GM23248 (cell line): ENCODE results near the gene DPP10. TPM values are rescaled to one million over a fixed set of nuclear protein-coding genes. Genes with fewer than 3 reads are reported as not detected.
A peak's percentile ranks its signal among the peaks of the same experiment; 100 is the strongest.

ENCODE experiments used
- DNase-seq: peaks from one replicate; pipeline ENCODE4 v3.0.0-alpha.2; 2015
- H2AFZ ChIP-seq: fragments of 200-600 bp; sonication (generic); 2 replicates; pipeline ENCODE4 v1.6.1; 2016; ENCODE audit warnings: antibody characterized with exemption
- H3F3A ChIP-seq: fragments of 200-600 bp; sonication (generic); 2 replicates; pipeline ENCODE4 v1.6.1; 2016; ENCODE audit warnings: mild to moderate bottlenecking, antibody characterized with exemption, mixed run types; ENCODE audit not compliant: insufficient read depth
- H3K27ac ChIP-seq: fragments of 200-600 bp; sonication (generic); 2 replicates; pipeline ENCODE4 v1.5.1; 2016; ENCODE audit warnings: mild to moderate bottlenecking
- H3K27me3 ChIP-seq: fragments of 200-600 bp; sonication (generic); replicated peaks from 2 replicates; pipeline ENCODE4 v1.6.1; 2016; ENCODE audit warnings: mild to moderate bottlenecking; ENCODE audit not compliant: insufficient read depth
- H3K36me3 ChIP-seq: fragments of 200-600 bp; sonication (generic); 2 replicates; pipeline ENCODE4 v1.6.1; 2016; ENCODE audit warnings: low read depth, mild to moderate bottlenecking
- H3K4me1 ChIP-seq: fragments of 200-600 bp; sonication (generic); 2 replicates; pipeline ENCODE4 v1.6.1; 2016; ENCODE audit warnings: mild to moderate bottlenecking; ENCODE audit not compliant: insufficient read depth
- H3K4me2 ChIP-seq: fragments of 200-600 bp; sonication (generic); one replicate; pipeline ENCODE4 v1.6.1; 2016; ENCODE audit warnings: mild to moderate bottlenecking; ENCODE audit not compliant: unreplicated experiment
- H3K4me3 ChIP-seq: fragments of 200-600 bp; sonication (generic); 2 replicates; pipeline ENCODE4 v1.5.1; 2016; ENCODE audit warnings: mild to moderate bottlenecking
- H3K79me2 ChIP-seq: fragments of 200-600 bp; sonication (generic); 2 replicates; pipeline ENCODE4 v1.6.1; 2016; ENCODE audit warnings: mild to moderate bottlenecking; ENCODE audit not compliant: insufficient read depth
- H3K9ac ChIP-seq: fragments of 200-600 bp; sonication (generic); 2 replicates; pipeline ENCODE4 v1.6.1; 2016; ENCODE audit warnings: mild to moderate bottlenecking
- H3K9me2 ChIP-seq: fragments of 200-600 bp; sonication (generic); 2 replicates; pipeline ENCODE4 v1.6.1; 2016; ENCODE audit warnings: mixed run types, mild to moderate bottlenecking, moderate library complexity; ENCODE audit not compliant: insufficient read depth
- H3K9me3 ChIP-seq: fragments of 200-600 bp; sonication (generic); one replicate; pipeline ENCODE4 v1.6.1; 2017; ENCODE audit warnings: low read depth
- H4K20me1 ChIP-seq: fragments of 200-600 bp; sonication (generic); 2 replicates; pipeline ENCODE4 v1.6.0; 2016; ENCODE audit not compliant: insufficient read depth
- EZH2 ChIP-seq: fragments of 200-600 bp; sonication (generic); IDR thresholded peaks from 2 replicates; pipeline ENCODE4 v1.6.1; 2018; ENCODE audit warnings: antibody characterized with exemption, mild to moderate bottlenecking; ENCODE audit not compliant: insufficient read depth, poor library complexity, severe bottlenecking
- EZH2phosphoT487 ChIP-seq: fragments of 200-600 bp; sonication (generic); IDR thresholded peaks from 2 replicates; pipeline ENCODE4 v1.6.1; 2018; ENCODE audit warnings: antibody characterized with exemption, moderate library complexity, mild to moderate bottlenecking, low read depth; ENCODE audit not compliant: insufficient read depth
- WGBS, 2 experiments: methylation state at CpG; one replicate each; pipeline ENCODE4 v1.1.6; 2015 to 2017; ENCODE audit warnings: low lambda C conversion rate in 2 of 2, low coverage in 1 of 2; ENCODE audit errors: missing lambda C conversion rate in 2 of 2; 5-methylcytosine and 5-hydroxymethylcytosine counted together
- in situ Hi-C: fragments of 300-500 bp; cut with MboI; formaldehyde crosslinking; loops from 2 replicates; pipeline ENCODE4 v1.15.0; 2020
- polyA plus RNA-seq: library from polyadenylated mRNA; unstranded; fragments of >200 nt; fragmentation: Nextera tagmentation; extraction: Ambion mirVana; gene quantifications from 2 replicates; pipeline ENCODE4 v1.2.1, GENCODE V29; 2016
- small RNA-seq: library from RNA; depleted of rRNA; stranded (forward); fragments of <200 nt; gene quantifications from one replicate; pipeline ENCODE3, GENCODE V24; 2014; ENCODE audit warnings: low read depth, low replicate concordance
- total RNA-seq: library from RNA; depleted of rRNA; stranded (reverse); fragments of >200 nt; shearing (Covaris generic); gene quantifications from 2 replicates; pipeline ENCODE4 v1.2.3, GENCODE V29; 2014

DPP10 gene
- total and polyA plus RNA-seq, 2 experiments from 2014 or later = not detected

- WGBS, 2 experiments = 21 to 38% methylated on average over 1 of the region's 1 CpG
- no peak overlapping the region for H3K4me2 ChIP-seq
- no peak for TF ChIP-seq EZH2phosphoT487
- TF ChIP-seq EZH2 = no peak
Observed at GRCh38 chr2:115880558-115880957, 1438.1 kb downstream of the DPP10 start.

GRCh38 chr2:115887209-115887776 lies 1444.9 kb downstream of the DPP10 start:
- Histone ChIP-seq H3K4me1 (no peaks in the 10 kb centered on the region), H3K9me2 (no peaks in the 10 kb centered on the region), H3K9ac (no peak overlapping the region), H3K4me3 (no peak overlapping the region), H3K27ac (no peak overlapping the region), H3K79me2 (no peaks in the 10 kb centered on the region), H4K20me1 (no peaks in the 10 kb centered on the region), H3F3A (no peaks in the 10 kb centered on the region), H3K36me3 (no peaks in the 10 kb centered on the region), H2AFZ (no peak overlapping the region), H3K9me3 (no peaks in the 10 kb centered on the region), H3K4me2 (no peak overlapping the region), H3K27me3 (no peaks in the 10 kb centered on the region)
- 0 to 2% methylated on average over 1 of the region's 1 CpG for WGBS, 2 experiments
- TF ChIP-seq EZH2 (no peak), EZH2phosphoT487 (no peak)
- DNase-seq = no peak
- in situ Hi-C loops = no loop called here

More at GRCh38 chr2:115880558-115880957, 1438.1 kb downstream of the DPP10 start:
- Histone ChIP-seq H3K79me2 (no peaks in the 10 kb centered on the region), H3F3A (no peaks in the 10 kb centered on the region), H4K20me1 (no peaks in the 10 kb centered on the region), H3K4me1 (no peaks in the 10 kb centered on the region), H3K4me3 (no peak overlapping the region), H3K27me3 (no peaks in the 10 kb centered on the region), H3K9me3 (no peaks in the 10 kb centered on the region), H3K9ac (no peak overlapping the region), H3K36me3 (no peaks in the 10 kb centered on the region), H3K9me2 (no peaks in the 10 kb centered on the region), H3K27ac (no peak overlapping the region), H2AFZ (no peak overlapping the region)
- in situ Hi-C loops = no loop called here
- DNase-seq = no peak

Small RNA genes within 50 kb of the gene (small RNA-seq; reads per million reads assigned to genes)
- 14.9 reads per million, percentile 87 among the genes with 10 or more reads in this experiment for gene RNU2-41P
